SK-MEL-5 (cell line): ENCODE results near the gene NRP2. TPM values are rescaled to one million over a fixed set of nuclear protein-coding genes. Genes with fewer than 3 reads are reported as not detected.

Experiments
- DNase-seq: peaks from one replicate; pipeline ENCODE4 v3.0.0-alpha.2; 2016; ENCODE audit warnings: low read depth, low spot score
- in situ Hi-C: cut with HindIII; loops from 2 replicates; pipeline ENCODE4 v1.10.0; 2016; ENCODE audit warnings: low sequenced_read_pairs, high pct_unique_total_duplicates, low pct_unique_long_range_greater_than_20kb
- total RNA-seq: library from RNA; depleted of rRNA; stranded (reverse); fragments of >200 nt; shearing (Covaris generic); gene quantifications from 2 replicates; pipeline ENCODE4 v1.2.3, GENCODE V29; 2014

NRP2 gene
- total RNA-seq, 1 experiment from 2014 or later: 174 TPM

DNA sequence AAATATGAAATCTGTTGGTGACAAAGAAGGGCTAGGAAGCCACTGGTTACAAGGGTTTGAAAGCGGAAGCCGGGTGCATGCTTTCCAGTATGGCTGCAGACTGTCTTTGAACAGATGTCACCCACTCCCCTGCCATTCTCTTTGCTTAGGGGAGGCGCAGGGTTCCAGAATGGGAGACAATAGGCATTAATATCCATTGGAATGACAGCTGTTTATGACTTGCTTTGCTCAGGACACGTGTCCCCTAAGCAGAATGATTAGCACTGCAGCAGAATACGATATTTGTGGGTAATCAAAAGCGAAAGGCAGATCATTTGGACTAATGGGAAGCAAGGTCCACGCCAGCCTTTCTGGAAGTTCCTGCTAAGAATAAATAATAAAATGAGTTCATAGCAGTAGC, 25.8 kb upstream of the NRP2 start:
- DNase-seq: no peak
- in situ Hi-C loops: no loop called here

DNA sequence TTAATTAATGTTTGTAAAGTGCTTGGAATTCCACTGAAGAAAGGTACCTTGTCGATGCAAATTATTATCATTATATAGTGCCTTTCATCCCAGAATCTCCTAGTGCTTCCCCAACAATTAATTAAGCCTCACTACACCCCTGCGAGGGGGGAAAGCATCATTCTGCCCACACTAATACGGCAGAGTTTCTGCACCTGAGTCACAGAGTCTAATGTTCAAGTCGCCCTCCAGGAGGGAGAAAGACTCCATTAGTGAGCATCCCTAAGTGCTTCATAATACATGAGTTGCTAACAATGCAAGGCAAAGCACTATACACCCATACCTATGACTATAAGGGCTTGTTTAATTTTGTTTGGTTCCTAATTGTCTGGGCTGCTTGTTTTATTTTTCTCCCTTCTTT, 25.4 kb upstream of the NRP2 start:
- in situ Hi-C loops: no loop called here
- no peak for DNase-seq

DNA sequence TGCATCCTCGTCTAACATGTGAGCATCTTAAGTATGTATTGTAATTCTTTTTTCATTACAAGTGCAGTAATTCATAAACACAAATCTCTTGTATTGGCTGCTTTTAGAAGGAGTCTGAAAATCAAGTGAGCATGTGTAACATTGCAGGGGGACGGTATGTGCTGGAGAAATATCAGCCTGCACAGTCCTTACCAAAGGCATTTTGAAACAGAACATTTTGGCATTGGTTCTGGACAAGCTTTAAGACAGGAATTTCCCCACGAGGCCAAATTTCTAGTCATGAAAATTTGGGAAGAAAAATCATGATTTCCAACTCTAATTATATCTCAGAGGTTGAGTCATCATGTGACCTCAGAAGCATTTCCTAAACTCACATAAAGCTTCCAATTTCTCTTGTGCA, 24.7 kb upstream of the NRP2 start:
- in situ Hi-C loops: no loop called here
- no peak for DNase-seq

DNA sequence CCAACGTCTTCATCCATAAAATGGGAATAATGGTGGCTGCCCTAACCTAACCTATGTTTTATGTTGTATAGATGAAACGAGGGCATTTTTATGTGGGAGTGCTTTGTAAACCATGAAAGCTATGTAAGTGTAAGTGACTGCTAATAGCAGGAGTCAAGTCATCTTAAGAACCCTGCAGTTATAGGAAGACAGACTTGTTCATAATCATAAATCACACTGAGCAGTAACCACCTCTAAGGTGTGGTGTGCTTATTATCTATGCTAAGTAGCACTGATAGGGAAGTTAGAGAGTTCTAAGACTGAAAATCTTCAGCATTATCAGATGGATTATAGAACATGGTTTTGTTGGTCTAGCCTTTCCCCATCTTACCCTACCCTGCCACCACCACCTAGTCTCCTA, 24.2 kb upstream of the NRP2 start:
- in situ Hi-C loops: no loop called here
- no peak for DNase-seq

DNA sequence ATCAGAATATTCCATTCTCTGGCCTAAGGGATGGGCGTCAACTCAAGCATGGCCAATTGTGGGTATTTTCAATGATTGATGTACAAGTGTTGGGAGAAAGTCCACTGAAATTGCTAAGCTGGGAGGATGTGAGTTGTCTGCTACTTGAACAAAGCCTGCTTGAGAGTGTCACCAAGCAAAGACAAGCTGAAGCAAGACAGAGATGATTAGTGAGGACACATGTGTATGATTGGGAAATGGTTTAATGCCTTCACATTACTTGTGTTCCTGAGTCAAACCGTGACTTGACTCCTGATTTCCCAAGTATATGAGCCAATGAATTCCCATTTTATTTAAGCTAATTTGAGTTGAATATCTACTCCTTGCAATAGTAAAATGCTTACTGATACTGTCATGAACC, 23.7 kb upstream of the NRP2 start:
- in situ Hi-C loops: no loop called here
- no peak for DNase-seq

DNA sequence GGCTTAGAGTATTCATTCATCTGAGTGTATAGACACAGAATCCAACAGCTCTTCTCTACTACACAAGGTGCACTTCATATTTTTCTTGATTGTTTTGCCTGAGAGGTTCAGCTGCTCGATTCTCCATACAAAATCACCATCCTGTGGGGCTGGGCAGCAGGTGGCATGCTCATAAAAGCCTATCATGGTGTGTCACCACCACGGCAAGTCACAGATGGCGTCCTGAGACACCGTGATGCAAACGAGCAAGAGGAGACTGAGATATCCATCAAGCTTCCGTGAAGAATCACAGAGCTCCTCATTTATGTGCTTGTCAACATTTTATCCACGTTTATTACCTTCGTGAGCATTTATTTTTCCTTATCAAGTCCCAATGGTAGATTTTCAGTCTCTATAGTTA, 22.4 kb upstream of the NRP2 start:
- in situ Hi-C loops: no loop called here
- no peak for DNase-seq

DNA sequence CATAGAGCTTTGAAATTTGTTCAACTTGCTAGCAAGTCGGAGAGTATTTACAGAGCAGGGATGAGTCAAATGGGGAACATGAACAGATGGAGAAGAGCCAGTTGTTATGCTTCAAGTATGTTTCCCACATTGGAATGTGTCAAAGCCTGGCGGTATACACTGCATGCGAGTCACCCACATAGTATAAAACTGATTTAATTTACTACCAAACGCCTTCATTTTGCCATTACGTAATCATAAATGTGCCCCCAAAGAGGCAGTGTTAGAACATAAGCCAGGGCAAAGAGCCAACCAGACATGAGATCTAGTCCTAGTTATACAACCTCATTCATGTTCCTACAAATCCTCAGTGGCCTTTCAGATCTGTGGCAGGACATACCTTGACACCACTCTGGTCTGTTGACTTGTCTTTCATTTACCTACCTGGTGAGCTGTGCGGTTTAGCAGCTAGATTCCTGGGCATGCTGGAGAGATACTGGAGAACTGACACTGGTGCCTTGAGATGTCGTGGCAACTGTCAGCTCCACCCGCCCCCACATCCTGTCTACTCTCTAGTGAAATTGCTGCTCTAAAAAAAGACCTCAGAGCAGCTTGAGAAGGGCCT, 21.7 kb upstream of the NRP2 start:
- in situ Hi-C loops: no loop called here
- DNase-seq: no peak

DNA sequence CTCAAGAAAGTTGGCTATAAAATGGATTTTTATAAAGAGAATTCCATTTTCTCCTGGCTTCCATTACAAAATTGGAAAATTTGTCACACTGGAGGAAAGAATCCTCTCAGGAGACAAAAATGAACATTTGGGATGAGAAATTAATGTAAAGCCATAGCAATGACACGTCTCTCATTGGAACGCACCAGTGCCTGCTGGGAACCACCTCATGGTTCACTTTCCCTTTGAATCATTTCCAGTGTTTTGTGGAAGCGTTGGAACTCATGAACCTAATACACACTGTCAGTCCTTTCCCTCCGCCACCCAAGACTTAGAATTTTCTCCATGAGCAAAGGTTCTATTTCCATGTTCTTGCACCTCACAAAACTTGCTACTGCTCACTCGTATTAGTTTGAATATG, 21.0 kb upstream of the NRP2 start:
- no peak for DNase-seq
- in situ Hi-C loops: no loop called here

DNA sequence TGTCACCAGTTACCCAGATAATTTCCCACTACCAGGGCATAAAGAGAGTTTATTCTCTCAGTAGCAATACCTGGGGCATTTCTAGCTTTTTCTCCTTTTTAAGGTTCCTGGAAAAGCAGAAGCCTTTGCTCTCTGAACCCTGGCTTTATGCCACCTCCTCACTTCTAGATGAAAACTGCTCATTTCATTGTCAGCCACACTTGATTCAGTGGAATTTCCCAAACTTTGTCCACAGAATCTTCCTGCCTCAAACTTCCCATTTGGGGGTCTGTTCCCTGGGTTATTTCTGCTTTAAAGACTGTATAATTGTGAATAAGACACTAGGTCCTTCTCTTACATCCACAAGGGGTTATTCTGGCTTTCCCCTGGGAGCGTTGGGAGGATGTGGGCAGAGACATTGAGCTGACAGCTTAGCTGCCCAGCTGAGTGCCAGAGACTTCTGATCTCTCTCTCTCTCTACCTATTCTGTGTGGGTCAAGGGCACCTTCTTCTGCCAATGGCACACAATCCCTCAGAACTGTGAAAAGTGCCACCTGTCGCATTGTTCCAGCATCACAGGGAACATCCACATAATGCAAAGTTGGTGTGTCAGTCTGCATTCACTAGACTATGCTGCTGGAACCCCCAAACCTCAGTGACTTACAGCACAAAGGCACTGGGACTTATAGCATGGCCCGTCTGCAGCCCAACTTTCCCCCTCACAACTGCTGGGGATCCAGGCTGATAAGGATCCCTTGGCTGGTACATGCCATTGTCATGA, 19.9 kb upstream of the NRP2 start:
- DNase-seq: no peak
- in situ Hi-C loops: no loop called here

DNA sequence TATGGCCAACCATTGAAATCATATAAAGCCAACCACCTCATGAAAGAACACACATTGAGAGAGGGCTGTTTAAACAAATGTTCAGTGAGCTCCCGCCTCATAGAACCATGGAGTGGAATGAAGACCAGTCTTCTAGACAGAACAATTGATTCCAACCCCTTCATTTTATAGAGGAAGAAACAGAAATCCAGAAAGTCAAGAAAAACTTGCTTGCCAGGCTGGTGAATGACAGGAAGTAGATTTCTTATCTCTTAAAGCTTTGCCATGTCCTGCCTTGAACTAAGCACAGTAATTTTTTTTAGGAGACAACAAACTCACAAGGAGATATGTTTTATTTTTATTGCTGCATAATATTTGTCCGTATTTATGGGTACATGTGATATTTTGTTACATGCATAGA, 16.5 kb upstream of the NRP2 start:
- no peak for DNase-seq
- in situ Hi-C loops: no loop called here

DNA sequence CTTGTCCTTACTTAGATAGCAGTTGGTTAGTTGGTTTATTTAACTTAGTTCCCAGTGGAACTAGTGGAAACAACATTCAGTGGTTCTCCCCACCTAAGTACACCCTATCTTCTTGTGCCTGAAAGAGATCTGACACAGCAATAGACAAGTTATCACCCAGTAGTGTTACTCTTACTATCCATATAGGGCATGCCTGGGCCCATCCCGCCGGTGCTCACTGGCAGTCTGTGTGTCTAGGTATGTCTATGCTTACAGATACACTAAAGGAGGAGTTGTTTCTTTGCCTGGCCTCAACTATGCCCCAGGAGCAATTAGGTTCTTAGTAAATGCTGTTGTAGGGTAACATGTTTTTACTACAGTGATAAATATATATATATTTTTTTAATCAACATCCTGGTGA, 12.0 kb upstream of the NRP2 start:
- no peak for DNase-seq
- in situ Hi-C loops: no loop called here

DNA sequence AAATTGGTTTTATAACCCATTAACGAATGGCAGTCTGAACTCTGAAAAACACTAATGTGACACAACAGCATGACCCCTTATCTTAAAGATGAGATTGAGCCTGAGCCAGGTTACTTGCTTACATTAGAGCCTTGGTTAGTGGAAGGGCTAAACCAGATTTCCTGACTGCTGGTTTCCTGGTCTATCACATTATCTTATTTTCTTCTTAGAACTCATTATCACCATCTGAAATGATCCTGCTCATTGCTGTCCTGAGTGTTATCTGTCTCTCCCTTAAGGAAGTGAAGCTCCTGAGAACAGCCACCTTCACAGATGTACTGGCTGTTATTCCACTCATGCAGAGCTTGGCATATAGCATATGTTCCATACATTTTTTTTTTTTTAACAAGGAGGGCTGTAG, 9.0 kb upstream of the NRP2 start:
- in situ Hi-C loops: no loop called here
- no peak for DNase-seq

DNA sequence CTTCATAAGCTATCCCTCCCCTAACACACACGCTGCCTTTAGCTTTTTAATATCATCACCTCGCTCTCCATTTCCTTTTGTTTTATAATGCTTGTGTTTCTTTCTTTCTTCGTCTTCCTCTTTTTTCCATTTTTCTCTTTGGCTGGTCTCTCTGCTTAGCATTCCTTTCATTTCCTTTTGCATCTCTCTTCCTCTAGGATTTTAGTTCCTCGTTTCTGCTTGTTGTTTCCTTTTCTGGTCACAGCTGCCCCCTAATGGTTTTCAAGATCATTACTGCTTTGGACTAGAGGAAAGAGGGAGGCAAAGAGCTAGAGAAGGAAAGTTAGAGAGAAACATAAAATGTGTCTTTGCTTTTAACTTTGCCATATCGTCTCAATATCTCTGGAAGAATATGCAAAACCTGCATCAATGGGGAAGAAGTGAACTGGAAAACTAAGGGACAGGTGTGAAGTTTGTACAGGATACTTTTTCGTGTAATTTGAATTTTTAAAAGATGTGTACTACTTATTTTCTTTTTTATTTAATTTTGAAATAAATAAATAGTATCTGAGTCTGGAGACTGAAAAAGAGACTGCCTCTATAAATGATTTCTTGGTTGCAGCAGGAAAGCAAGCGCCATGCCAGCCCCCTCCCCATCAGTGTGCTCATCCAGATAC, 6.3 kb upstream of the NRP2 start:
- in situ Hi-C loops: no loop called here
- peak; percentile 79 for DNase-seq

DNA sequence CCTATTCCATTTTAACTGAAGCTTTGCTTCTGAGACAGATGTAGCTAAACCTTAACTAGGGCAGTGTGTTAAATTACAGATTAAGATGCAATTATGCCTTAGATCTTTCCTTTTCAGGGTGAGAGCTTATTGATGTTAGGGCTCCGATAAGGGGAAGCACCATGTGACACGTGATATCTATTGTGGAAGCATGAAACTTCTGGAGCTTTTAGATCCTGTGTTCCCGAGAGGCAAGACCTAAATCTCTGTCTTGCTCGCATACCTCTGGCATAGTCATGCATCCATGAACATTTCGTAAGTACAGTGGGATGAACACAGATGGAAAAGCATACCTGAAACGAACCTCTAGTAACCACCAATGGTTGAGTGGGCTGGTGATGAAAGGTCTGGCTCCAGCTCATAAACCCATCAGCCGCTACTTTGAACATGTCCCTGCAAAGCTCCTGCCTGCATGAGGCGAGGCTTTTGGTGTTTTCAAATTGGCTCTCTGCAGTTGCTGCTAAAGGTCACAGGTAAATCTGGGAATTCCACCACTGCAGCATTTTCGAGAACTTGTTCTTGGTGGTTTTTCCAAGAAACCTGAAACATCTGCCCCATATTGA, 3.7 kb upstream of the NRP2 start:
- DNase-seq: no peak
- in situ Hi-C loops: no loop called here

DNA sequence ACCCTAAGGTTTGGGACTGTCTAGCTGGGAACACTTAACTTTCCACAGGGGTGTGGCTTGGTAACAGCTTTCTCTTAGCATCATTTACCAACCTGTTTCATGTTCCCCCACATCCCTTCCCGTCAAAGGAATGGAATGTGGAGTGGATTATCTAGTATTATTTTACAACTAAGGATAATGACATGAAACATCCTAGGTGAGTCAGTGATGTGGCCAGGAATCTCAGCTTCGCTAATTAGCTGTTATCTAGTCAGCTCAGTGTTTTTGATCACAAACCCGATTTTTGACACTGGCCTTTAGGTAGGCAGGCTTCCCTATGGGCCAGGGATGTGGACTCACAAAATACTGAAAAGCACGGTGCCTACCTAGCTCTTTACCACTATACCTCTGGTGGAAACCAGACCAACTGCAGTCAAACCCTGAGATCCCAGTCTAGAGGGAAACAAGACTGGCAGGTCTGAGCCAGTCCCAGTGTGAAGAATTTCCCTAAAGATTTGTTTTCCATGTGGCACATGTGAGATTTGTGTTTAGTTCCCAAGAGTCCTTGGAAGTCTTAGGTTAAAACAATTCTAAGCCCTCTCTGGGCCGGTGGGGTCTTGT, 2.8 kb upstream of the NRP2 start:
- in situ Hi-C loops: no loop called here
- DNase-seq: no peak

DNA sequence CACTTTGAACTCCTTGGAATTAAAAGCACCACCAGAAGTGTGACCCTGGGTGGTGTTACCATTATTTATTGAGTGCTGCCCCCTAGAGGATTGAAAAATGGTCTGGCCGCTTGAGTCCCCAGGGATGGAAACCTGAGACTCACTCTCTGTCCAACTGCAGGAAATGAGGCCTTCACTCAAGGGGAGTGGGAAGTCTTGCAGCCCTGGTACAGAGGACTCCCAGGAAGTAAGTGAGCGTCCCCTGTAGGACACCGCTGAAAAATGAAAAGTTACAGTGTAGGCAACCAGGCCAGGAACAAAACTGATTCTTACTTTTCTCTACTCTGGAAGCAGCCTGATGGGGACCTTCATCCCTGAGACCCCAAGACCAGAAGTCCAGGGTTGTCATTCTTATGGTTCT, 2.2 kb upstream of the NRP2 start:
- peak; percentile 96 for DNase-seq
- in situ Hi-C loops: no loop called here

DNA sequence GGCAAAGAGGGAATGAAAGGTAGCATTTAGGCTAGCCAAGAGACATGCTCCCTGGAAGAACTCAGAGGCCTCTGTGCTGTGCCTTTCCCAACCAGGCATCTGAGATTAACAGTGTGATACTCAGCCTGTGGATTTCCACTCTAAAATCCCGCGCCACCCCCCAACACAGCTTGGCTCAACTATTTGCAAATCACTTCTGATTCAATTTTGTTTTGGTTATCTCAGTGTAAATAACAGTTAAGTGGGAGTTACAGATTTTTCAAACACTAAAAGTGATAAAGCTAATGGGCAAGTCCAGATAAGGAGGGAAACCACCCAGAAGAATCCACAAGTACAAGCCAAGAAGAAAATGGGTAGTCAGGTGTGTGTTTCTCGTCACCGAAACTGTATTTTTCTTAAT, 1.4 kb upstream of the NRP2 start:
- in situ Hi-C loops: no loop called here

DNA sequence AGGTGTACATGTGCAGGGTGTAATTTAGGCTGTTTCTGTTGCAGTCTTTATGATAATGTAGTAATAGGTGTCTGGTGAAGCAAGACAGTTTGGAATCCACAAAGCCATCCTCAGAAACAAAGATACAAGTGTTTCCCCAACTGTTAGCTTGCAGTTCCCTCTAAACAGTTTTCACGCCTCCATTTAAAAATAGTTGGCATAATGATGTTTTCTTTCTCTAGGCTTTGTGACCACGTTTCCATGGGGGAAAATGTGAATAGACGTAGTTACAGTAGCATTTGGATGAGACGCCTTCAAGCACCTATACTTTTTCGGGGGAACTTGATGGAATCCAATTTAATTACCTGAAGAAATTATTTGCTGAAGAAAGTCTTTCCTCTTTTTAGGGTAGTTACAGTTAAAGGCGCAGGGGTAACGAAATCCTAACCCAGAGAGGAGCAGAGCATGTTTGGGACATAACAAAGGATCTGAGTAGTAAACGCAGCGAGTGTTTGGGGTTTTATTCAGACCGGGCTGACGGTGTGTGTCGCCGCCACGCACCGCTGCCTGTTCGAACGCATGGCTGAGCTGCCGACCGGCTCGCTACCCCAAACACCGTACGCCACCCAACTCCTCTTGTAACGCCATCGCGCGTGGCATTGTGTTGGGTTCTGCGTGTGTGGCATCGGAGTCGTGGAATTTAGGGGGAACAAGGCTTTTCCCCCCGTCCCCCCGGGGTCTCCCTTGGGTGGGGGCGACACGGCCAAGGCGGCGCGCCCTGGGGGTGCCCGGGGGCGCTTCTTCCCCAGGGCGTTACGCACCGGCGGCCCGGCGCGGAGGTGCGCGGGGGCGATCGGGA, 681 bp upstream of the NRP2 start:
- DNase-seq: no peak
- in situ Hi-C loops: no loop called here

More for the DNA sequence above, 1.4 kb upstream of the NRP2 start:
- DNase-seq: no peak
